Esophagus muscularis mucosa (tissue), 4 donors: ENCODE data around the gene P2RY6. TPM values are rescaled to one million over a fixed set of nuclear protein-coding genes. Genes with fewer than 3 reads are reported as not detected.
A peak's percentile ranks its signal among the peaks of the same experiment; 100 is the strongest.

Experiments
- DNase-seq: peaks from one replicate; pipeline ENCODE4 v3.0.0-alpha.2; 2017; ENCODE audit errors: extremely low spot score
- H3K27ac ChIP-seq, 4 donors: fragments of 200-600 bp; sonication (generic); replicated peaks in 1 of 4; 1 replicate in 3 of 4; 2 replicates in 1 of 4; pipeline ENCODE4 v1.5.1; 2016 to 2019; ENCODE audit warnings: mild to moderate bottlenecking in 1 of 4
- H3K27me3 ChIP-seq, 4 donors: fragments of 200-600 bp; sonication (generic); one replicate each; pipeline versions ENCODE4 v1.5.1 to v1.6.0; 2016 to 2019
- H3K36me3 ChIP-seq, 4 donors: fragments of 200-600 bp; sonication (generic); one replicate each; pipeline ENCODE4 v1.5.1; 2016 to 2019
- H3K4me1 ChIP-seq, 4 donors: fragments of 200-600 bp; sonication (generic); one replicate each; pipeline ENCODE4 v1.5.1; 2016 to 2019
- H3K4me3 ChIP-seq, 4 donors: fragments of 200-600 bp; sonication (generic); 1 replicate in 2 of 4; 2 replicates in 2 of 4; pipeline ENCODE4 v1.5.1; 2016 to 2019; ENCODE audit warnings: mild to moderate bottlenecking in 4 of 4, moderate library complexity in 1 of 4
- H3K9me3 ChIP-seq, 4 donors: fragments of 200-600 bp; sonication (generic); 1 replicate in 3 of 4; 2 replicates in 1 of 4; pipeline ENCODE4 v1.5.1; 2016 to 2019
- CTCF ChIP-seq, 3 experiments: fragments of 200-600 bp in 2 of 3; fragments of 450-650 bp in 1 of 3; sonication (generic) in 2 of 3; IDR thresholded peaks; one replicate each; pipeline ENCODE4 v1.5.1; 2017 to 2019; ENCODE audit warnings: antibody characterized with exemption in 3 of 3, mild to moderate bottlenecking in 2 of 3, moderate library complexity in 1 of 3
- EP300 ChIP-seq: sonication (generic); formaldehyde crosslinking; IDR thresholded peaks from one replicate; pipeline ENCODE4 v1.6.1; 2017; ENCODE audit warnings: antibody characterized with exemption
- POLR2A ChIP-seq: fragments of 450-650 bp; IDR thresholded peaks from one replicate; pipeline ENCODE4 v1.6.1; 2017; ENCODE audit warnings: antibody characterized with exemption, moderate library complexity, mild to moderate bottlenecking, low read depth
- POLR2AphosphoS5 ChIP-seq, 2 donors: sonication (generic); formaldehyde crosslinking; IDR thresholded peaks; one replicate each; pipeline ENCODE4 v1.6.1; 2017; ENCODE audit warnings: antibody characterized with exemption in 2 of 2
- WGBS: methylation state at CpG from one replicate; pipeline ENCODE4 v1.1.5; 2018; 5-methylcytosine and 5-hydroxymethylcytosine counted together
- intact Hi-C: fragments of 100-400 bp; cut with DNase I; formaldehyde crosslinking; loops from one replicate; pipeline ENCODE4 v1.15.1; 2023
- total RNA-seq, 4 donors: library from RNA; depleted of rRNA; stranded (reverse); fragments of >200 nt; gene quantifications; one replicate each; pipeline versions ENCODE4 v1.1.0 to v1.2.1, GENCODE V29; 2016

P2RY6 gene
- total RNA-seq, 4 donors from 2014 or later, result 1.6 to 4.8 (median 2.4) TPM

GRCh38 chr11:73242251-73243092, 29.7 kb upstream of the P2RY6 start:
- no peak for DNase-seq
- WGBS, result 29% methylated on average over 12 of the region's 12 CpGs
- intact Hi-C loops, result loop anchor here (2.0 to 5.0 kb wide), 2 partner anchors 58 to 410 kb away; no protein-coding TSS in a partner anchor
- Histone ChIP-seq H3K9me3 (no peaks in the 10 kb centered on the region), H3K4me1 (peaks cover 24 to 46% (median 24%) of the 10 kb centered on the region in 4 donors), H3K4me3 (peak overlapping the region; percentile 26 to 42 (median 33)), H3K36me3 (no peaks in the 10 kb centered on the region), H3K27ac (no peak overlapping the region), H3K27me3 (no peaks in the 10 kb centered on the region)
- TF ChIP-seq CTCF (IDR thresholded peaks at IDR 0.05), result peak; percentile 78 to 87 (median 86)
- TF ChIP-seq EP300, result no peak
- TF ChIP-seq POLR2AphosphoS5 (IDR thresholded peaks at IDR 0.05), result peak in 1 of 2 donors; percentile 12
- TF ChIP-seq POLR2A, result no peak

GRCh38 chr11:73243093-73243485, 29.0 kb upstream of the P2RY6 start:
- no peak for DNase-seq
- Histone ChIP-seq H3K4me3 (no peak overlapping the region), H3K4me1 (peaks cover 24 to 40% (median 24%) of the 10 kb centered on the region in 4 donors), H3K27ac (no peak overlapping the region), H3K27me3 (no peaks in the 10 kb centered on the region), H3K9me3 (no peaks in the 10 kb centered on the region), H3K36me3 (no peaks in the 10 kb centered on the region)
- 84% methylated on average over 8 of the region's 8 CpGs for WGBS
- no peak for TF ChIP-seq POLR2A
- no peak for TF ChIP-seq POLR2AphosphoS5 (IDR thresholded peaks at IDR 0.05)
- TF ChIP-seq EP300, result no peak
- no peak for TF ChIP-seq CTCF (IDR thresholded peaks at IDR 0.05)
- intact Hi-C loops, result loop anchor here (2.0 to 5.0 kb wide), 2 partner anchors 58 to 411 kb away; no protein-coding TSS in a partner anchor

DNA sequence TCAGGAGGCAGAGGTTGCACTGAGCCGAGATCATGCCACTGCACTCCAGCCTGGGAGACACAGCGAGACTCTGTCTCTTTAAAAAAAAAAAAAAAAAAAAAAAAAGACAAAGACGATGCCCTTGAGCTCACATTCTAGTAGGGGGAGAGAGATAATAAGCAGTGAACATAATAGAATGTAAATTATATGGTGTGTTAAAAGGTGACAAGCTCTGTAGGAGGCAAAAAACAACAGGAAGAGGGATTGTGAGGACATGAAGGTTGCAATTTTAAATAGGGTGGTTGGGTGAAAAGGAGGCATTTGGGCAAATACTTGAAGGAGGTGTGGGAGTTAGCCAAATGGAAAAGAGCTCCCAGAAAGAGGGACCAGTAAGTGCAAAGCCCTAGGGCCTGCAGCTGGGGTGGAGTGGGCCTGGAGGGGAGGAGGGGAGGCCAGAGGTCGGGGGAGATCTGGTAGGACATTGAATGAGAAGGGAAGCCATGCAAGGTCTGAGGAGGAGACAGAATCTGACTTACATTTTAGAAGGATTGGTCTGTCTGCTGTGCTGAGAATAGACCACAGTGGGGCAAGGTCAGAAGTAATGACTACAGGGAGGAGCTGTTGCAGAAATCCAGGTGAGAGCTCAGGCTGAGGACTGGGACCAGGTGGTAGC, 27.4 kb upstream of the P2RY6 start:
- H3K36me3 ChIP-seq, result no peaks in the 10 kb centered on the region
- TF ChIP-seq POLR2AphosphoS5 (IDR thresholded peaks at IDR 0.05), result no peak
- TF ChIP-seq CTCF (IDR thresholded peaks at IDR 0.05), result no peak
- TF ChIP-seq POLR2A, result no peak
- no peak for TF ChIP-seq EP300
- H3K4me1 ChIP-seq, result peaks cover 20 to 28% (median 23%) of the 10 kb centered on the region in 4 donors
- no peak for DNase-seq
- H3K9me3 ChIP-seq, result no peaks in the 10 kb centered on the region
- H3K27ac ChIP-seq, result no peak overlapping the region
- no peak overlapping the region for H3K4me3 ChIP-seq
- intact Hi-C loops, result loop anchor here (5.0 kb wide), 1 partner anchor 412 kb away; no protein-coding TSS in a partner anchor
- WGBS, result 71% methylated on average over 4 of the region's 4 CpGs
- H3K27me3 ChIP-seq, result no peaks in the 10 kb centered on the region

DNA sequence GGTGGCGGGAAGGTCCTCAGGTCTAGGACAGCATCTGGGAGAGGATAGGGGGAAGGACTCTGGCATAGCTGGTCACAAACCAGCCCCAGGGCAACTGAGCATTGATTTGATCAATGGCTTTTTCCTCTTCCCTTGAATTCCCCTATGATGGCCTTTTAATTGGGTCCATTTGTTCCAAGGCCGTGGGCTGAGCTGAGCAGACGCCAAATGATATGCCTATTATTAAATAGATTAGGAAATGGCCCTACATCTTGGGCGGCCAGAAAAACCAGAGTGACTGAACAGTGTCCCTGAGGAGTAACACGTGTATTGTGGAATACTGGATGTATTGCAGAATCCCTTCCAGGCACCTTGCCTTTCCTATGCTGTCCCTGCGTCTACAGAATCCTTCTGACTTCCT, 26.7 kb upstream of the P2RY6 start:
- H3K27me3 ChIP-seq, result no peaks in the 10 kb centered on the region
- no peak overlapping the region for H3K27ac ChIP-seq
- H3K4me3 ChIP-seq, result no peak overlapping the region
- no peak for TF ChIP-seq POLR2A
- TF ChIP-seq POLR2AphosphoS5 (IDR thresholded peaks at IDR 0.05), result no peak
- no peak for TF ChIP-seq EP300
- TF ChIP-seq CTCF (IDR thresholded peaks at IDR 0.05), result no peak
- no peaks in the 10 kb centered on the region for H3K36me3 ChIP-seq
- DNase-seq, result no peak
- peaks cover 13 to 21% (median 16%) of the 10 kb centered on the region in 4 donors for H3K4me1 ChIP-seq
- H3K9me3 ChIP-seq, result no peaks in the 10 kb centered on the region
- 71% methylated on average over 6 of the region's 6 CpGs for WGBS
- intact Hi-C loops, result no loop called here
